Stomach smooth muscle (tissue), 2 donors: ENCODE measurements around the gene ATP6V0A1.

Source experiments
- H3K27ac ChIP-seq: one replicate; pipeline ENCODE4 v1.7.0; 2013; ENCODE audit warnings: mild to moderate bottlenecking, low read length, inconsistent platforms
- H3K27me3 ChIP-seq, 2 donors: one replicate each; pipeline ENCODE4 v1.7.0; 2013; ENCODE audit warnings: low read length in 2 of 2; ENCODE audit not compliant: insufficient read depth in 2 of 2, control insufficient read depth in 1 of 2
- H3K36me3 ChIP-seq, 2 donors: one replicate each; pipeline ENCODE4 v1.7.0; 2013; ENCODE audit warnings: low read length in 2 of 2; ENCODE audit not compliant: control insufficient read depth in 2 of 2, insufficient read depth in 2 of 2
- H3K4me1 ChIP-seq: one replicate; pipeline ENCODE4 v1.7.0; 2013; ENCODE audit warnings: low read length; ENCODE audit not compliant: control insufficient read depth, insufficient read depth
- H3K4me3 ChIP-seq, 2 donors: one replicate each; pipeline ENCODE4 v1.7.0; 2013; ENCODE audit warnings: low read length in 2 of 2
- H3K9ac ChIP-seq, 2 donors: one replicate each; pipeline ENCODE4 v1.7.0; 2013; ENCODE audit warnings: low read length in 2 of 2, mild to moderate bottlenecking in 1 of 2
- H3K9me3 ChIP-seq, 2 donors: one replicate each; pipeline ENCODE4 v1.7.0; 2013; ENCODE audit warnings: low read length in 2 of 2; ENCODE audit not compliant: control insufficient read depth in 2 of 2
- donor health status: healthy.
- donor health status: Pancreatic carcinoma.

The ATP6V0A1 gene

DNA sequence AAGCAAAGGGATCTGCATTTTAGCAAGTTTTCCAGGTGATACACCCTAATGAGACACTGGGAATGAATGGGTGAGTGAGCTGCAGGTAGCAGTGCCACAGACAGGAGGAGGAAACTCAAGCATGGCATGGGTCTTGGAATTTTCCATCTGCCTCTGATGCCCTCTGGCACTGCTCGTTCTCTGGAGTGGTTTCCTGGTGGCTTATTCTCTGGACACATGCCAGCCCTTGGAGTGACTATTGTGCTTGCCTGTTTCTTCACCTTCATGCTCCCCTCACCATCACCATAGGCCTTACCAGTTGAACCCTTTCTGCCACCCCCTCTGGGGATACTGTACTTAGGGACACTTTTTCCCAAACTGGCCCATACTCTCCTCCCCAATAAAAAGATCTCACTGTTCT lies 104.9 kb downstream of the ATP6V0A1 start:
- Histone ChIP-seq H3K4me3 (peak overlapping the region; percentile 93 to 97), H3K27me3 (no peaks in the 10 kb centered on the region), H3K9me3 (no peaks in the 10 kb centered on the region), H3K4me1 (peaks cover 48% of the 10 kb centered on the region), H3K36me3 (peaks cover 10 to 21% of the 10 kb centered on the region in 2 donors), H3K27ac (no peak overlapping the region), H3K9ac (peak overlapping the region in 1 of 2 donors; percentile 98)

DNA sequence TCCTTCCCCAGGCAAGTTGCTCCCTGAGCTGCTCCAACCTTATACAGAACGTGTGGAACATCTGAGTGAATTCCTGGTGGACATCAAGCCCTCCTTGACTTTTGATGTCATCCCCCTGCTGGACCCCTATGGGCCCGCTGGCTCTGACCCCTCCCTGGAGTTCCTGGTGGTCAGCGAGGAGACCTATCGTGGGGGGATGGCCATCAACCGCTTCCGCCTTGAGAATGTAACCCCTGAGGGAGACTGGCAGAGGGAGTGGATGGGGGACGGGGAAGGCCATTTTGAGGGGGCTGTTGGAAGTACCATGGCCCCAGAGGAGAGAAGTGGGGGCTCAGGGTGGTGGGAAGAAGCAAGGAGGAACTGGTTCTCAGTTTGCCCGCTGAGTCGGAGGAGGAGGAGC lies 105.3 kb downstream of the ATP6V0A1 start:
- Histone ChIP-seq H3K27ac (no peak overlapping the region), H3K36me3 (peaks cover 12 to 25% of the 10 kb centered on the region in 2 donors), H3K9me3 (no peaks in the 10 kb centered on the region), H3K27me3 (no peaks in the 10 kb centered on the region), H3K4me3 (peak overlapping the region in 1 of 2 donors; percentile 97), H3K9ac (peak overlapping the region in 1 of 2 donors; percentile 98), H3K4me1 (peaks cover 49% of the 10 kb centered on the region)

DNA sequence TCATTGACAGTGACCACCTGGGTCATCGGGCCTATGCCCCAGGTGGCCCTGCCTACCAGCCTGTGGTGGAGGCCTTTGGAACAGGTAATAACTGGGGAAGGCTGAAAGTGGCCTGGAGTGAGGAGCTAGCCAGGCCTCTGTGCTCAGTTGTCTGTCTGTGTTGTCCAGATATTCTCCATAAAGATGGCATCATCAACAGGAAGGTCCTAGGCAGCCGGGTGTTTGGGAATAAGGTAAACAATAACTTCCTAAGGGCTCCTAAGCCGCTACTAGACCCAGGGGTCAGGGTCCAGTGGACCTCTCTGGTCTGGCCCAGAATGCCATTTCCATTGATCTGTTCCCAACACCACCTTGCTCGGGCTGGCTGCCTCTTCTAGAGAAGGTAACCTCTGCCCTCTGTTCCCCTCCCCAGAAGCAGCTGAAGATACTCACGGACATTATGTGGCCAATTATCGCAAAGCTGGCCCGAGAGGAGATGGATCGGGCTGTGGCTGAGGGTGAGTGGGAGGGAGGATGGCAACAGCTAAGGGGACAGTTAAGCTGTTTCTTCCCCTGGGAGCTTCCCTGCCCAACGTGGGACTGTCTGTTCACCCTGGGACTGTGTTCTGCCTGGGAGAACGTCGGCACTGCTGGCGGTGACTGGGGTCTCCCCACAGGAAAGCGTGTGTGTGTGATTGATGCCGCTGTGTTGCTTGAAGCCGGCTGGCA lies 106.3 kb downstream of the ATP6V0A1 start:
- H3K4me3 ChIP-seq = no peak overlapping the region
- no peaks in the 10 kb centered on the region for H3K27me3 ChIP-seq
- peaks cover 22 to 35% of the 10 kb centered on the region in 2 donors for H3K36me3 ChIP-seq
- H3K27ac ChIP-seq = no peak overlapping the region
- no peaks in the 10 kb centered on the region for H3K9me3 ChIP-seq
- H3K9ac ChIP-seq = no peak overlapping the region
- H3K4me1 ChIP-seq = peaks cover 51% of the 10 kb centered on the region

DNA sequence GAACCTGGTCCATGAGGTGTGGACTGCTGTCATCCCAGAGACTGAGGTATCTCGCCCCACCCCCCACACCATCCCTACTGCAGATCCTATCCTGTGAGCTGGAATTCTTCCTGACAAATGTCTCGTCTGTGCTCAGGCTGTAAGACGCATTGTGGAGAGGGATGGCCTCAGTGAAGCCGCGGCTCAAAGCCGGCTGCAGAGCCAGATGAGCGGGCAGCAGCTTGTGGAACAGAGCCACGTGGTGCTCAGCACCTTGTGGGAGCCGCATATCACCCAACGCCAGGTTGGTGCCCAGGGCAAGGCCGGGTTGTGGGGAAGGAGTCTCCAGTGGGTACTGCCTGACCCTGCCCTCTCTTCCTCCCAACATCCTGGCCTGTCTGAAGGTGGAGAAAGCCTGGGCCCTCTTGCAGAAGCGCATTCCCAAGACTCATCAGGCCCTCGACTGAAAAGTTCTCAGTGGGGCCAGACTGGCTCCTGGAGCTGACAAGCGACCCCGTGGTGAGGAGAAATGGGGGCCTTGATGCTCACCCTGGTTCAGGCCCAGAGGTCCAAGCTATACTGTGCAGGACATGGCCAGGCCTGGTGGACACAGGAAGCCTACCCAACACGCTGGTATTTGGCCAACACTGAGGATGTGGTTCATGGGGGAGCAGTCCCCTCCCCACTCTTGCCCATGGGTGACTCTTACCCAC lies 107.0 kb downstream of the ATP6V0A1 start:
- Histone ChIP-seq H3K4me1 (peaks cover 51% of the 10 kb centered on the region), H3K9me3 (no peaks in the 10 kb centered on the region), H3K27ac (peak overlapping the region; percentile 86), H3K36me3 (peaks cover 24 to 39% of the 10 kb centered on the region in 2 donors), H3K27me3 (no peaks in the 10 kb centered on the region), H3K4me3 (peak overlapping the region; percentile 87 to 91), H3K9ac (peak overlapping the region in 1 of 2 donors; percentile 62)

DNA sequence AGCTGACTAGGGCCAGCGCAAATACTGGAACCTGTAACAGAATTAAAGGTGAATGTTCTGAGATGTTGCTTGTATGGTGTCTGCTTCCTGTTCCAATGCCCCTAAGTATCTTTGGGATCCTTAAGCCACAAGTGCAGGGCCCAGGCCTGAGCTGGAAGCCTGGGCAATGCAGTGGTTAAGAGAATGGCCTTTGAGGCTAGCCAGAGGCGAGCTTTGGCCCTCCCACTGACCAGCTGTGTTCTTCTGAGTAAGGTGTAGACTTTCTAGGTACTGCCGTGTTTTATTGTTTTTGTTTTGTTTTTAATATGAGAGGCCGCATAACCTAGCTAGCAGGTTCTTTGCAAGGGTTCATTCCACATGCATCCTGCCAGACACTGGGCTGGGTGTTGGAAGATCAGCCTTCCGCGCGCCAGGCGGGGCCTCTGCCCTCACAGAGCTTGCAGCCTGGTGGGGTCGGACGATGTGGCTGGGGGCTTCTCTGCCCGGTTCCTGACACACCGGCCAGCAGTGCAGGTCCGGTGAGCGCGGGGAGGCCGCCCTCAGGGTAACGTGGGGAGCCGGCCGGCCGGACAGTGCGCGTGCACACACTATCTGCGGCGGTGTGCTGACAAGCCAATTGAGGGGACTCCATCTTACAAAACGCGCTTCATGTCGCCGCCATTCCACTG lies 107.7 kb downstream of the ATP6V0A1 start:
- H3K4me1 ChIP-seq = peaks cover 48% of the 10 kb centered on the region
- peak overlapping the region; percentile 87 to 91 for H3K4me3 ChIP-seq
- H3K36me3 ChIP-seq = peaks cover 28 to 39% of the 10 kb centered on the region in 2 donors
- H3K9ac ChIP-seq = peak overlapping the region; percentile 62 to 86
- H3K27me3 ChIP-seq = no peaks in the 10 kb centered on the region
- H3K27ac ChIP-seq = peak overlapping the region; percentile 86
- no peaks in the 10 kb centered on the region for H3K9me3 ChIP-seq

DNA sequence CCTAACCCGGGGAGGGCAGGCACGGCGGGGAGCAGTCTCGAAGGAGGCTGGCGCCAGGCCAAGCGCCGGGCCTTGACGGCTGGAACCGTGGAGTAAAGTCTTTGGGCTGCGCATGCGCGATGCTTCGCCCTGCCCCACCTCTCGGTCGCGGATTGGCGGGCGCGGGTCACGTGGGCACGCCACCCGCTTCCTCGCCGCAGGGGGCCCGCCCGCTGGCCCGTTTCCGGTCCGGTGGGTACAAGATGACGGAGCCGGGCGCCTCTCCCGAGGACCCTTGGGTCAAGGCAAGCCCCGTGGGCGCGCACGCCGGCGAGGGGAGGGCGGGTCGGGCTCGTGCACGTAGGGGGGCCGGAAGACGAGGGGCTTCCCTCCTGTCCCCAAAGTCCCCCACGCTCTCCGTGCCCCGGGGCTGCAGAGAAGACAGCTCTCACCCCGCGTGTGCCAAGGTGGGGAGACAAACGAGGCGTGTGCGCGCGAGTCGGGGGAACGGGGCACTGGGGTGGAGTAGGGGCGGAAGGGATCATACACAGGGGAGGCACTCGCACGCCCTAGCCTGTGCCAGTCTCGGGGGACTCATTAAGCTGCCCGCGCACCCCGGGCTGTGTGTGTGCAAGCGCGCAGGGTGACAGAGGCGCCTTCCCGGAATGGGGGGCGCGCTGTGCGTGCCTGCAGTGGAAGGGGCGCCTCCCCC lies 108.3 kb downstream of the ATP6V0A1 start, which contains the start of gene MLX:
Gene MLX, plus strand, starts transcription at position 218 of the 691 bp plus-strand sequence. Its CDS starts 25 bp downstream, at position 243.
- peak within 1 kb of the TSS; percentile 62 to 86 for H3K9ac ChIP-seq
- peak within 1 kb of the TSS; percentile 86 for H3K27ac ChIP-seq
- H3K9me3 ChIP-seq = no peaks in the 10 kb centered on the region
- H3K4me1 ChIP-seq = peaks cover 44% of the 10 kb centered on the region
- peaks cover 34 to 44% of the 10 kb centered on the region in 2 donors for H3K36me3 ChIP-seq
- H3K4me3 ChIP-seq = peak within 1 kb of the TSS; percentile 87 to 91
- no peaks in the 10 kb centered on the region for H3K27me3 ChIP-seq

DNA sequence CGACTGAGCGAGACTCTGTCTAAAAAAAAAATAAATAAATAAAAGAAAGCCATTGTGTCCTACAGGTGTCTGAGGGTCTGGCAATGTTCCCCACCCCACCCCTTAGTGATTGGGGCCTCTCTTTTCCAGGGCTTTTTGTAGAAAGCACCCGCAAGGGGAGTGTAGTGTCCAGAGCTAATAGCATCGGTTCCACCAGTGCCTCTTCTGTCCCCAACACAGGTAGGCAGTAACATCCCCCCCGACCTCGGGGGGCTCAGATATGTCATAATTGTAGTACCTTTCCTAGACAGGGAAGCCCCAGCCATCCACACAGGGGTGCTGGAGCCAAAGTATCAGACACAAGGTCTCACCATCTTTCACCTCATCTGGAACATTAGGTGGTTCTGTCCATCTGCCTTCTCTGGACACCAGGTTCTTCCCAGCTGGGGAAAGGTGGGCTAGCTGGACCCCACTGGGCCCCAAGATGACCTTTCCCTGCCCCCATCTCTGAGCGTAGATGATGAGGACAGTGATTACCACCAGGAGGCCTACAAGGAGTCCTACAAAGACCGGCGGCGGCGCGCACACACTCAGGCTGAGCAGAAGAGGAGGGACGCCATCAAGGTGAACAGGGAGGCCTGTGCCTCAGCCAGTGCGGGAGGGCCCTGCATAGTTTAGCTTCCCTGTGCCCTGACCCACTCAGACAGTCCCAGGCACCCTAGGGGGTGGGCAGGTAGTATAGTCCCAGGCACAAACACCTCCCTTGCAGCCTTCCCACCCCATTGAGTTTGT lies 109.8 kb downstream of the ATP6V0A1 start:
- Histone ChIP-seq H3K9me3 (no peaks in the 10 kb centered on the region), H3K27me3 (no peaks in the 10 kb centered on the region), H3K9ac (no peak overlapping the region), H3K27ac (no peak overlapping the region), H3K36me3 (peaks cover 47 to 58% of the 10 kb centered on the region in 2 donors), H3K4me1 (peaks cover 32% of the 10 kb centered on the region), H3K4me3 (no peak overlapping the region)

DNA sequence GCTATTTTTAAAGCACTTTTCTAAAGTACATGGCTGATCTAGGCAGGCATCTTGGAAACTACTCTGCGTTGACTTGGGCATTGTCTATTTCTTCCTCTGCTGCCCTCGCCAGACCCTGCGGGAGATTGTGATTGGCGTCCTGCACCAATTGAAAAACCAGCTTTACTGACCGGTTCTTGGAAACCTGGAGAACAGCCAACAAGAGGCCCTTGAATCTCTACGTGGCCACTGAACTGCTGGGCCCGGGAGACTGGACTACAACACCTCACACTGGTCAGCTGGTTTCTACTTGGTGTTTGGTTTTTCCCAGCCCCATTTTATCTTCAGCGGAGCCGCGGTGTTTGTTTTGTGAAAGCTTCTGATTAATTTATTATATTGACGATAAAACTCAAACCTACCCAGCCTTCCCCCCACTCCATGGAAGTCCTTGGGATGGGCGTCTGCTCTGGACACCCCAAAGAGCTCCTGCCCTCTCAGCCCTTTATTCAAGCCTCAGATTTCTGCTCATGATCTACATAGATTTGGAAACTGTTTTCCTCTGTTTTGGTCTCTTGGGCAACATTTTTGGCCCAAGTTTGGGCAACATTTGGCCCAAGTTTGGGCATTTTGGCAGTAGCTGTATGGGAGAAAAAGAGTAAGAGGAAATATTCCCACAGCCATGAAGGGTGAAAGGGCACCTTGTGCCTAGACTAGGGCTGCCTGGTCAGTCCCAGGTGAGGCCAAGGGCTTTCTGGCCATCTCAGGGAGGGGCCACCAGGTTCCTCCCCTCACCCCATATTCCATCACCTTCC lies 113.0 kb downstream of the ATP6V0A1 start:
- Histone ChIP-seq H3K36me3 (peaks cover 42 to 44% of the 10 kb centered on the region in 2 donors), H3K9ac (no peak overlapping the region), H3K4me1 (peaks cover 15% of the 10 kb centered on the region), H3K27me3 (no peaks in the 10 kb centered on the region), H3K4me3 (no peak overlapping the region), H3K9me3 (no peaks in the 10 kb centered on the region), H3K27ac (no peak overlapping the region)
